ENCODE measurements around the gene MORC2.

MORC2 gene

GRCh38 chr22:30909306-30909705 lies 59.3 kb downstream of the MORC2 start:
- Histone ChIP-seq H3K4me1 (no peaks in the 10 kb centered on the region), H3K9me3 (no peaks in the 10 kb centered on the region), H3K36me3 (no peaks in the 10 kb centered on the region), H3K27me3 (no peaks in the 10 kb centered on the region), H3K4me3 (ENCODE audit: low read depth, low read length) (no peak overlapping the region)
- DNase-seq, result no peak
- TF ChIP-seq CTCF (IDR thresholded peaks at IDR 0.05; ENCODE audit: low read depth, low read length), result no peak

GRCh38 chr22:30908051-30908461 lies 60.5 kb downstream of the MORC2 start:
- no peaks in the 10 kb centered on the region for H3K36me3 ChIP-seq
- H3K4me1 ChIP-seq, result no peaks in the 10 kb centered on the region
- H3K4me3 ChIP-seq (ENCODE audit: low read depth, low read length), result no peak overlapping the region
- H3K27me3 ChIP-seq, result no peaks in the 10 kb centered on the region
- no peak for DNase-seq
- no peaks in the 10 kb centered on the region for H3K9me3 ChIP-seq
- no peak for TF ChIP-seq CTCF (IDR thresholded peaks at IDR 0.05; ENCODE audit: low read depth, low read length)

- no peak for DNase-seq
- Histone ChIP-seq H3K36me3 (no peaks in the 10 kb centered on the region), H3K4me3 (ENCODE audit: low read depth, low read length) (no peak overlapping the region), H3K4me1 (no peaks in the 10 kb centered on the region), H3K9me3 (no peaks in the 10 kb centered on the region), H3K27me3 (no peaks in the 10 kb centered on the region)
- TF ChIP-seq CTCF (IDR thresholded peaks at IDR 0.05; ENCODE audit: low read depth, low read length), result no peak
Measured at GRCh38 chr22:30906946-30907345, 61.6 kb downstream of the MORC2 start.

GRCh38 chr22:30906411-30906810 lies 62.2 kb downstream of the MORC2 start:
- Histone ChIP-seq H3K36me3 (no peaks in the 10 kb centered on the region), H3K9me3 (no peaks in the 10 kb centered on the region), H3K27me3 (no peaks in the 10 kb centered on the region), H3K4me3 (ENCODE audit: low read depth, low read length) (no peak overlapping the region), H3K4me1 (no peaks in the 10 kb centered on the region)
- no peak for DNase-seq
- TF ChIP-seq CTCF (IDR thresholded peaks at IDR 0.05; ENCODE audit: low read depth, low read length), result no peak

- TF ChIP-seq CTCF (IDR thresholded peaks at IDR 0.05; ENCODE audit: low read depth, low read length), result no peak
- no peaks in the 10 kb centered on the region for H3K36me3 ChIP-seq
- no peaks in the 10 kb centered on the region for H3K9me3 ChIP-seq
- H3K4me1 ChIP-seq, result no peaks in the 10 kb centered on the region
- no peak for DNase-seq
- H3K4me3 ChIP-seq (ENCODE audit: low read depth, low read length), result no peak overlapping the region
- H3K27me3 ChIP-seq, result no peaks in the 10 kb centered on the region
Measured at GRCh38 chr22:30905696-30906341, 62.8 kb downstream of the MORC2 start.

- Histone ChIP-seq H3K4me1 (no peaks in the 10 kb centered on the region), H3K36me3 (no peaks in the 10 kb centered on the region), H3K9me3 (no peaks in the 10 kb centered on the region), H3K4me3 (ENCODE audit: low read depth, low read length) (no peak overlapping the region), H3K27me3 (no peaks in the 10 kb centered on the region)
- DNase-seq, result no peak
- TF ChIP-seq CTCF (IDR thresholded peaks at IDR 0.05; ENCODE audit: low read depth, low read length), result no peak
Measured at GRCh38 chr22:30903876-30904460, 64.6 kb downstream of the MORC2 start.

Measured in BE2C (cell line).